ENCODE data around the gene ETNPPL.

DNA sequence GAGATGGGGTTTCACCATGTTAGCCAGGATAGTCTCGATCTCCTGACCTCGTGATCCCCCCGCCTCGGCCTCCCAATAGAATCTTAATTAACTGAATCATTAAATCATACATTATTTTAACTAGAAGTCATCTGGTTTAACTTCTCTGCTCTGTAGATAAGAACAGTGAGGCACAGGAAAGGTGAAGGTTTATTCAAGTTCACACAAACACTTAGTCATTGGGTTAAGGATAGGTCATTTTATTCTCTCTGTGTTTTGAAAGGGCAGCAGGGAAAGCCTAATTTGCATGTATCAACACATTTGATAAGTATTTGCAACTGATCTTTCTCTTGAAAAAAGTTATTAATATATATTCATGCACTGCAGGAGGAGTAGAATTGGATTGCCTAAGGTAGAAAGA lies 1.1 kb upstream of the ETNPPL start:
- TF ChIP-seq, protein P1, sequence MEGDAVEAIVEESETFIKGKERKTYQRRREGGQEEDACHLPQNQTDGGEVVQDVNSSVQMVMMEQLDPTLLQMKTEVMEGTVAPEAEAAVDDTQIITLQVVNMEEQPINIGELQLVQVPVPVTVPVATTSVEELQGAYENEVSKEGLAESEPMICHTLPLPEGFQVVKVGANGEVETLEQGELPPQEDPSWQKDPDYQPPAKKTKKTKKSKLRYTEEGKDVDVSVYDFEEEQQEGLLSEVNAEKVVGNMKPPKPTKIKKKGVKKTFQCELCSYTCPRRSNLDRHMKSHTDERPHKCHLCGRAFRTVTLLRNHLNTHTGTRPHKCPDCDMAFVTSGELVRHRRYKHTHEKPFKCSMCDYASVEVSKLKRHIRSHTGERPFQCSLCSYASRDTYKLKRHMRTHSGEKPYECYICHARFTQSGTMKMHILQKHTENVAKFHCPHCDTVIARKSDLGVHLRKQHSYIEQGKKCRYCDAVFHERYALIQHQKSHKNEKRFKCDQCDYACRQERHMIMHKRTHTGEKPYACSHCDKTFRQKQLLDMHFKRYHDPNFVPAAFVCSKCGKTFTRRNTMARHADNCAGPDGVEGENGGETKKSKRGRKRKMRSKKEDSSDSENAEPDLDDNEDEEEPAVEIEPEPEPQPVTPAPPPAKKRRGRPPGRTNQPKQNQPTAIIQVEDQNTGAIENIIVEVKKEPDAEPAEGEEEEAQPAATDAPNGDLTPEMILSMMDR (IDR thresholded peaks at IDR 0.05), result no peak
- TF ChIP-seq POLR2A (IDR thresholded peaks at IDR 0.05) (no peak), EP300 (IDR thresholded peaks at IDR 0.05) (no peak)
